ENCODE measurements around the gene AGO3.
A peak's percentile ranks its signal among the peaks of the same experiment; 100 is the strongest.

The AGO3 gene

GRCh38 chr1:36086529-36087232, 155.8 kb downstream of the AGO3 start:
- H3K36me3 Mint-ChIP-seq (ENCODE audit: low read depth) = peaks cover 7% of the 10 kb centered on the region
- H3K4me3 Mint-ChIP-seq = peak overlapping the region; percentile 47
- peaks cover 15% of the 10 kb centered on the region for H3K4me1 Mint-ChIP-seq (ENCODE audit: low read depth)
- peaks cover 24% of the 10 kb centered on the region for H3K27me3 Mint-ChIP-seq (ENCODE audit: low read depth)
- no peaks in the 10 kb centered on the region for H3K9me3 Mint-ChIP-seq
- peak overlapping the region; percentile 74 for H3K27ac Mint-ChIP-seq

- Mint-ChIP-seq H3K4me3 (peak overlapping the region; percentile 47), H3K9me3 (no peaks in the 10 kb centered on the region), H3K27me3 (ENCODE audit: low read depth) (peaks cover 16% of the 10 kb centered on the region), H3K36me3 (ENCODE audit: low read depth) (peaks cover 12% of the 10 kb centered on the region), H3K4me1 (ENCODE audit: low read depth) (peaks cover 15% of the 10 kb centered on the region), H3K27ac (peak overlapping the region; percentile 74)
Observed at GRCh38 chr1:36087233-36088123, 156.6 kb downstream of the AGO3 start.

GRCh38 chr1:36088265-36088576, 157.3 kb downstream of the AGO3 start:
- Mint-ChIP-seq H3K27ac (peak overlapping the region; percentile 31), H3K4me1 (ENCODE audit: low read depth) (peaks cover 15% of the 10 kb centered on the region), H3K36me3 (ENCODE audit: low read depth) (peaks cover 17% of the 10 kb centered on the region), H3K4me3 (peak overlapping the region; percentile 94), H3K27me3 (ENCODE audit: low read depth) (peaks cover 12% of the 10 kb centered on the region), H3K9me3 (no peaks in the 10 kb centered on the region)

- Mint-ChIP-seq H3K4me3 (peak within 1 kb of the TSS; percentile 94), H3K27me3 (ENCODE audit: low read depth) (peaks cover 9% of the 10 kb centered on the region), H3K36me3 (ENCODE audit: low read depth) (peaks cover 20% of the 10 kb centered on the region), H3K9me3 (no peaks in the 10 kb centered on the region), H3K27ac (peak within 1 kb of the TSS; percentile 91), H3K4me1 (ENCODE audit: low read depth) (peaks cover 15% of the 10 kb centered on the region)
Observed at GRCh38 chr1:36088577-36089392, 157.9 kb downstream of the AGO3 start, which contains the start of gene ADPRS. Gene ADPRS (plus strand): TSS chr1:36088892. CDS start chr1:36088905, 13 bp downstream.

GRCh38 chr1:36089393-36090121, 158.7 kb downstream of the AGO3 start:
- H3K27me3 Mint-ChIP-seq (ENCODE audit: low read depth) = peaks cover 6% of the 10 kb centered on the region
- H3K27ac Mint-ChIP-seq = peak overlapping the region; percentile 91
- peak overlapping the region; percentile 94 for H3K4me3 Mint-ChIP-seq
- H3K36me3 Mint-ChIP-seq (ENCODE audit: low read depth) = peaks cover 20% of the 10 kb centered on the region
- H3K9me3 Mint-ChIP-seq = no peaks in the 10 kb centered on the region
- peaks cover 15% of the 10 kb centered on the region for H3K4me1 Mint-ChIP-seq (ENCODE audit: low read depth)

GRCh38 chr1:36091141-36091540, 160.2 kb downstream of the AGO3 start:
- no peak overlapping the region for H3K4me3 Mint-ChIP-seq
- no peaks in the 10 kb centered on the region for H3K27me3 Mint-ChIP-seq (ENCODE audit: low read depth)
- H3K4me1 Mint-ChIP-seq (ENCODE audit: low read depth) = peaks cover 15% of the 10 kb centered on the region
- no peak overlapping the region for H3K27ac Mint-ChIP-seq
- H3K36me3 Mint-ChIP-seq (ENCODE audit: low read depth) = peaks cover 20% of the 10 kb centered on the region
- H3K9me3 Mint-ChIP-seq = no peaks in the 10 kb centered on the region

- Mint-ChIP-seq H3K36me3 (ENCODE audit: low read depth) (peaks cover 20% of the 10 kb centered on the region), H3K9me3 (no peaks in the 10 kb centered on the region), H3K4me1 (ENCODE audit: low read depth) (peaks cover 15% of the 10 kb centered on the region), H3K4me3 (no peak overlapping the region), H3K27ac (peak overlapping the region; percentile 63), H3K27me3 (ENCODE audit: low read depth) (no peaks in the 10 kb centered on the region)
Observed at GRCh38 chr1:36091698-36092097, 160.8 kb downstream of the AGO3 start.

- peaks cover 20% of the 10 kb centered on the region for H3K36me3 Mint-ChIP-seq (ENCODE audit: low read depth)
- H3K27me3 Mint-ChIP-seq (ENCODE audit: low read depth) = no peaks in the 10 kb centered on the region
- H3K27ac Mint-ChIP-seq = no peak overlapping the region
- no peaks in the 10 kb centered on the region for H3K9me3 Mint-ChIP-seq
- H3K4me3 Mint-ChIP-seq = no peak overlapping the region
- H3K4me1 Mint-ChIP-seq (ENCODE audit: low read depth) = peaks cover 15% of the 10 kb centered on the region
Observed at GRCh38 chr1:36092166-36092797, 161.4 kb downstream of the AGO3 start.

GRCh38 chr1:36092798-36093185, 161.9 kb downstream of the AGO3 start:
- Mint-ChIP-seq H3K4me3 (no peak overlapping the region), H3K4me1 (ENCODE audit: low read depth) (peaks cover 15% of the 10 kb centered on the region), H3K27ac (no peak overlapping the region), H3K9me3 (no peaks in the 10 kb centered on the region), H3K27me3 (ENCODE audit: low read depth) (no peaks in the 10 kb centered on the region), H3K36me3 (ENCODE audit: low read depth) (peaks cover 20% of the 10 kb centered on the region)

GRCh38 chr1:36093226-36093625, 162.3 kb downstream of the AGO3 start:
- Mint-ChIP-seq H3K4me3 (no peak overlapping the region), H3K36me3 (ENCODE audit: low read depth) (peaks cover 20% of the 10 kb centered on the region)

GRCh38 chr1:36093929-36094328, 163.0 kb downstream of the AGO3 start:
- Mint-ChIP-seq H3K27ac (no peak overlapping the region), H3K27me3 (ENCODE audit: low read depth) (no peaks in the 10 kb centered on the region), H3K4me3 (no peak overlapping the region), H3K36me3 (ENCODE audit: low read depth) (peaks cover 20% of the 10 kb centered on the region), H3K9me3 (no peaks in the 10 kb centered on the region), H3K4me1 (ENCODE audit: low read depth) (peaks cover 13% of the 10 kb centered on the region)

More at GRCh38 chr1:36093226-36093625, 162.3 kb downstream of the AGO3 start:
- no peaks in the 10 kb centered on the region for H3K27me3 Mint-ChIP-seq (ENCODE audit: low read depth)
- no peaks in the 10 kb centered on the region for H3K9me3 Mint-ChIP-seq
- no peak overlapping the region for H3K27ac Mint-ChIP-seq
- H3K4me1 Mint-ChIP-seq (ENCODE audit: low read depth) = peaks cover 14% of the 10 kb centered on the region

- Mint-ChIP-seq H3K36me3 (ENCODE audit: low read depth) (peaks cover 18% of the 10 kb centered on the region), H3K27me3 (ENCODE audit: low read depth) (no peaks in the 10 kb centered on the region), H3K4me3 (no peak overlapping the region), H3K27ac (no peak overlapping the region), H3K4me1 (ENCODE audit: low read depth) (peaks cover 9% of the 10 kb centered on the region), H3K9me3 (no peaks in the 10 kb centered on the region)
Observed at GRCh38 chr1:36094621-36095061, 163.7 kb downstream of the AGO3 start.

- no peaks in the 10 kb centered on the region for H3K9me3 Mint-ChIP-seq
- H3K4me3 Mint-ChIP-seq = no peak overlapping the region
- no peak overlapping the region for H3K27ac Mint-ChIP-seq
- no peaks in the 10 kb centered on the region for H3K27me3 Mint-ChIP-seq (ENCODE audit: low read depth)
- peaks cover 17% of the 10 kb centered on the region for H3K36me3 Mint-ChIP-seq (ENCODE audit: low read depth)
- H3K4me1 Mint-ChIP-seq (ENCODE audit: low read depth) = peaks cover 4% of the 10 kb centered on the region
Observed at GRCh38 chr1:36095760-36096405, 165.0 kb downstream of the AGO3 start.

Measured in T-helper 1 cell treated with Interleukin-12 subunit alpha and Interleukin-12 subunit beta and Interleukin-4 antibody, amounts not matched to agents 30 μg/mL and 1 μg/mL, for 36 hours (primary cell).